ENCODE measurements around the gene MYO19. TPM values are rescaled to one million over a fixed set of nuclear protein-coding genes. Genes with fewer than 3 reads are reported as not detected.
A peak's percentile ranks its signal among the peaks of the same experiment; 100 is the strongest.

Gene MYO19
- total and polyA plus RNA-seq, 9 of the 15 experiments (the other 6 are each of a cell fraction or from before 2014, with no cell fraction given): 21.6 to 176 (median 129) TPM

DNA sequence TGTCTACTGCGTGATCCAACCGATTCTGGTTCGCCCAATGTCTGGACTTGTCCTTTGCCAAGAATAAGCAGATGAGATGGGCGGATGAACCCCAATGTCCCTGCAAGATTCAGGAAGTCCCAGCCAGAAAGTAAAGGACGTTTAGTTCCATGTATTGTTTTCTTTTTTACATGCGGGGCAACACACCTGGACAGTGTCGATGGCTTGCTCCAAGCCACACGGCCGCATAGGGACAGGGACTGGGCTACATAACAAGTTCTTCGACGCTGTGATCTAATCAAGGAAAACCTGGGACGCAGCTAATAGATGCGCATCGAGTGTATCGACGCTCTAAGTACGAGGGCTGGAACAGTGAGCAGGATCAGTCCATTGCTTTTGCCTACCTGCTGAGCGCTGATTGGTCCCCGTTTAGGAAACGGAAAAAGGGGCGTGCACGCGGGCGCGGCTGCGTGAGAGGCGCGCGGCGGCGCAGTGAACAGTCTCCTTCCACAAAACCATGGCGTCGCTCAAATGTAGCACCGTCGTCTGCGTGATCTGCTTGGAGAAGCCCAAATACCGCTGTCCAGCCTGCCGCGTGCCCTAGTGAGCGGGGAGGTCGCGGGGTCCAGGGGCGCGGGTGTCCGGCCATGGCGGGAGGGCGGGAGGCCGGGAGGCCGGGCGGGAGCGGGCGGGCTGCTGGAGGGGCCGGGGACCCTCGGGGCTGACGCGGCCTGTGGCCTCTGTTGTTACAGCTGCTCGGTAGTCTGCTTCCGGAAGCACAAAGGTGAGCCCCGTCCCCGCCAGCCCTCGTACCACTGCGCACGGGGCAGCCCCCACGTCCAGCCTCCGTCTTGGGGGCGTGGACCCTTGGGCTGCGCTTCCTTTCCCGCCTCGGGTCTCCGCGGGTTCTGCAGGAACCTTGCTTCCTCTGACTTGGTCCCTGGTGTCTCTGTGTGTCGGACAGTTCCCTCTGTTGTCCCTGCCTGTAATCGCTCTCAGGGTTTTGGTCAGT, 48.2 kb downstream of the MYO19 start, which contains the start of gene ZNHIT3 (continued):
- TF ChIP-seq, protein P1, sequence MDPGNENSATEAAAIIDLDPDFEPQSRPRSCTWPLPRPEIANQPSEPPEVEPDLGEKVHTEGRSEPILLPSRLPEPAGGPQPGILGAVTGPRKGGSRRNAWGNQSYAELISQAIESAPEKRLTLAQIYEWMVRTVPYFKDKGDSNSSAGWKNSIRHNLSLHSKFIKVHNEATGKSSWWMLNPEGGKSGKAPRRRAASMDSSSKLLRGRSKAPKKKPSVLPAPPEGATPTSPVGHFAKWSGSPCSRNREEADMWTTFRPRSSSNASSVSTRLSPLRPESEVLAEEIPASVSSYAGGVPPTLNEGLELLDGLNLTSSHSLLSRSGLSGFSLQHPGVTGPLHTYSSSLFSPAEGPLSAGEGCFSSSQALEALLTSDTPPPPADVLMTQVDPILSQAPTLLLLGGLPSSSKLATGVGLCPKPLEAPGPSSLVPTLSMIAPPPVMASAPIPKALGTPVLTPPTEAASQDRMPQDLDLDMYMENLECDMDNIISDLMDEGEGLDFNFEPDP (CRISPR knock-in tag; IDR thresholded peaks at IDR 0.05): no peak
- TF ChIP-seq CTBP1 (IDR thresholded peaks at IDR 0.05; ENCODE audit: borderline replicate concordance): peak; percentile 95
- TF ChIP-seq, protein P2, sequence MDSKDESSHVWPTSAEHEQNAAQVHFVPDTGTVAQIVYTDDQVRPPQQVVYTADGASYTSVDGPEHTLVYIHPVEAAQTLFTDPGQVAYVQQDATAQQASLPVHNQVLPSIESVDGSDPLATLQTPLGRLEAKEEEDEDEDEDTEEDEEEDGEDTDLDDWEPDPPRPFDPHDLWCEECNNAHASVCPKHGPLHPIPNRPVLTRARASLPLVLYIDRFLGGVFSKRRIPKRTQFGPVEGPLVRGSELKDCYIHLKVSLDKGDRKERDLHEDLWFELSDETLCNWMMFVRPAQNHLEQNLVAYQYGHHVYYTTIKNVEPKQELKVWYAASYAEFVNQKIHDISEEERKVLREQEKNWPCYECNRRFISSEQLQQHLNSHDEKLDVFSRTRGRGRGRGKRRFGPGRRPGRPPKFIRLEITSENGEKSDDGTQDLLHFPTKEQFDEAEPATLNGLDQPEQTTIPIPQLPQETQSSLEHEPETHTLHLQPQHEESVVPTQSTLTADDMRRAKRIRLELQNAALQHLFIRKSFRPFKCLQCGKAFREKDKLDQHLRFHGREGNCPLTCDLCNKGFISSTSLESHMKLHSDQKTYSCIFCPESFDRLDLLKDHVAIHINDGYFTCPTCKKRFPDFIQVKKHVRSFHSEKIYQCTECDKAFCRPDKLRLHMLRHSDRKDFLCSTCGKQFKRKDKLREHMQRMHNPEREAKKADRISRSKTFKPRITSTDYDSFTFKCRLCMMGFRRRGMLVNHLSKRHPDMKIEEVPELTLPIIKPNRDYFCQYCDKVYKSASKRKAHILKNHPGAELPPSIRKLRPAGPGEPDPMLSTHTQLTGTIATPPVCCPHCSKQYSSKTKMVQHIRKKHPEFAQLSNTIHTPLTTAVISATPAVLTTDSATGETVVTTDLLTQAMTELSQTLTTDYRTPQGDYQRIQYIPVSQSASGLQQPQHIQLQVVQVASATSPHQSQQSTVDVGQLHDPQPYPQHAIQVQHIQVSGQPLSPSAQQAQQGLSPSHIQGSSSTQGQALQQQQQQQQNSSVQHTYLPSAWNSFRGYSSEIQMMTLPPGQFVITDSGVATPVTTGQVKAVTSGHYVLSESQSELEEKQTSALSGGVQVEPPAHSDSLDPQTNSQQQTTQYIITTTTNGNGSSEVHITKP (IDR thresholded peaks at IDR 0.05; ENCODE audit: partially characterized antibody): peak; percentile 34
- TF ChIP-seq, protein P3, sequence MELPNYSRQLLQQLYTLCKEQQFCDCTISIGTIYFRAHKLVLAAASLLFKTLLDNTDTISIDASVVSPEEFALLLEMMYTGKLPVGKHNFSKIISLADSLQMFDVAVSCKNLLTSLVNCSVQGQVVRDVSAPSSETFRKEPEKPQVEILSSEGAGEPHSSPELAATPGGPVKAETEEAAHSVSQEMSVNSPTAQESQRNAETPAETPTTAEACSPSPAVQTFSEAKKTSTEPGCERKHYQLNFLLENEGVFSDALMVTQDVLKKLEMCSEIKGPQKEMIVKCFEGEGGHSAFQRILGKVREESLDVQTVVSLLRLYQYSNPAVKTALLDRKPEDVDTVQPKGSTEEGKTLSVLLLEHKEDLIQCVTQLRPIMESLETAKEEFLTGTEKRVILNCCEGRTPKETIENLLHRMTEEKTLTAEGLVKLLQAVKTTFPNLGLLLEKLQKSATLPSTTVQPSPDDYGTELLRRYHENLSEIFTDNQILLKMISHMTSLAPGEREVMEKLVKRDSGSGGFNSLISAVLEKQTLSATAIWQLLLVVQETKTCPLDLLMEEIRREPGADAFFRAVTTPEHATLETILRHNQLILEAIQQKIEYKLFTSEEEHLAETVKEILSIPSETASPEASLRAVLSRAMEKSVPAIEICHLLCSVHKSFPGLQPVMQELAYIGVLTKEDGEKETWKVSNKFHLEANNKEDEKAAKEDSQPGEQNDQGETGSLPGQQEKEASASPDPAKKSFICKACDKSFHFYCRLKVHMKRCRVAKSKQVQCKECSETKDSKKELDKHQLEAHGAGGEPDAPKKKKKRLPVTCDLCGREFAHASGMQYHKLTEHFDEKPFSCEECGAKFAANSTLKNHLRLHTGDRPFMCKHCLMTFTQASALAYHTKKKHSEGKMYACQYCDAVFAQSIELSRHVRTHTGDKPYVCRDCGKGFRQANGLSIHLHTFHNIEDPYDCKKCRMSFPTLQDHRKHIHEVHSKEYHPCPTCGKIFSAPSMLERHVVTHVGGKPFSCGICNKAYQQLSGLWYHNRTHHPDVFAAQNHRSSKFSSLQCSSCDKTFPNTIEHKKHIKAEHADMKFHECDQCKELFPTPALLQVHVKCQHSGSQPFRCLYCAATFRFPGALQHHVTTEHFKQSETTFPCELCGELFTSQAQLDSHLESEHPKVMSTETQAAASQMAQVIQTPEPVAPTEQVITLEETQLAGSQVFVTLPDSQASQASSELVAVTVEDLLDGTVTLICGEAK (IDR thresholded peaks at IDR 0.05): peak; percentile 23; the same call in 1 of the 2 replicates
- TF ChIP-seq, protein P3 (CRISPR knock-in tag; IDR thresholded peaks at IDR 0.05): no peak
- no peak for TF ChIP-seq SRSF3 (IDR thresholded peaks at IDR 0.05; ENCODE audit: insufficient read depth, low read length)
- TF ChIP-seq, protein P4, sequence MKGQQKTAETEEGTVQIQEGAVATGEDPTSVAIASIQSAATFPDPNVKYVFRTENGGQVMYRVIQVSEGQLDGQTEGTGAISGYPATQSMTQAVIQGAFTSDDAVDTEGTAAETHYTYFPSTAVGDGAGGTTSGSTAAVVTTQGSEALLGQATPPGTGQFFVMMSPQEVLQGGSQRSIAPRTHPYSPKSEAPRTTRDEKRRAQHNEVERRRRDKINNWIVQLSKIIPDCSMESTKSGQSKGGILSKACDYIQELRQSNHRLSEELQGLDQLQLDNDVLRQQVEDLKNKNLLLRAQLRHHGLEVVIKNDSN (CRISPR knock-in tag; IDR thresholded peaks at IDR 0.05): no peak
- TF ChIP-seq ADNP (tag; IDR thresholded peaks at IDR 0.05): no peak
- no peak; the same call in 1 of the 2 replicates for TF ChIP-seq ZEB2 (IDR thresholded peaks at IDR 0.05)

All from K562 (cell line).